Cortex of kidney (tissue), 1 donor: ENCODE measurements around the gene FIZ1.
"Not testable (repeated sequence)": the region's sequence is repeated elsewhere in the genome, so short reads cannot be mapped to it uniquely, and the experiment has no call there.

Experiments
- DNase-seq: peaks from one replicate; lab custom pipeline; 2025; lab: John Stamatoyannopoulos, UW

The FIZ1 gene

DNA sequence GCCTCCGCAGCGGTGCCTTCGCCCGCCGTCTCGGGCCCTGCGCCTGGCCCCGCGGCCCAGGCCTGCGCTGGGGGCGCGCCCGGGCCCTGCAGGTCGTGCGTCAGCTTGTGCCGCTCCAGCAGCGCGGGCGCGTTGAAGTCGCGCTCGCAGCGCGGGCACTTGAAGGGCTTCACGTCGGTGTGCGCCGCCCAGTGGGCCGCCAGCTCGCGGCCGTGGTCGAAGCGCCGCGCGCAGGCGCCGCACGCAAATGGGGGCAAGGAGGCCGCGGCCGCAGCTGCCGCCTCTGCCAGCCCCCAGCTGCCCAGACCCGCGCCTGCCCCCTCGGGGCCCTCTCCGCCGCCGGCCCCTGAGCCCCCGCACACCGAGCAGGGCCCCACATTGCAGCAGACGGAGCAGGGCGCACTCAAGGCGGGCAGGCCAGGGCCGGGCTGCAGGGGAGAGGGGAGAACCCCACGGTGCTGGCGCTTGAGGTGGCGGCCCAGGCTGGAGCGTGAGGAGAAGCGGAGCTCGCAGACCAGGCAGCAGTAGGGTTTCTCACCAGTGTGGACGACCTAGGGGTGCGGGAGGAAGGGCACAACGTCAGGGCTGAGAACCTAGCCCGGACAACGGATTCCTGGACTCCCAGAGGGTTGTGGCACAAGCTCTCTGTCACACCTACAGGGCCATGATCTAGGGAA, 6.1 kb downstream of the FIZ1 start:
- DNase-seq: no peak

GRCh38 chr19:55592391-55593090, 6.8 kb downstream of the FIZ1 start:
- DNase-seq: no peak

- no peak for DNase-seq
Measured at GRCh38 chr19:55591555-55591954, 7.8 kb downstream of the FIZ1 start.

DNA sequence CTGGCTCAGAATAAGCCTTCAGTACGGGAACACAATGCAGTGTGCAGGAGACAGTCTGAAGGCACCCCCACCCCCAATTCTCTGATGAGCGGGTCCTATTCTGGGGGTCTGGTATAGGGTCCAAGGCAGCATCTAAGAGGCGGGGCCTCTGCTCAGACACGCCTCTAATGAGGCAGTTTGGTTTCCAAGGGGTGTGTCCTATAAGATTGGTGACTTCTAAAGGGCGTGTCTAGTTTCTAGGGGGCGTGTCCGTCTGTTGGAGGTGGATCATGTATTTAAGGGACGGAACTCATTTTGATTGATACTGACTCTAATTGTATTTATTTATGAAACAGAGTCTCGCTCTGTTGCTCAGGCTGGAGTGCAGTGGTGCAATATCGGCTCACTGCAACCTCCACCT, 8.7 kb downstream of the FIZ1 start:
- no peak for DNase-seq

DNA sequence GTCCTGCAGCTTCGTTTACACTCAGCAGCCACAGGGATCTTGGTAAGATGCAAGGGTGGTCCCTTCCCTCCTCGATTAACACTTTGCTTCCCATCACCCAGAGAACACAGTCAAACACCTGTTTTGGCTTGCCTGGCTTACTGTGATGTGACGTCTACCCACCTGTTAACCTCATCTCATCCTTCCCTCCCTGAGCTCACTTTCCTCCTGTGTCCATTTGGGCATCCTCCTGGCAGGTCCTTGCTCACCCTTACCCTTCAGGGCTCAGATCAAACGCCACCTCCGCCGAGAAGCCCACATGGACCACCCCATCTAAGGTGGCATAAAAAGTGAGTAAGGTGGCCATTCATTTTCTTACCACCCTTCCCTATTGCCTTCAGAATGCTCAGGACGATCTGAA, 9.2 kb downstream of the FIZ1 start:
- DNase-seq: no peak

DNA sequence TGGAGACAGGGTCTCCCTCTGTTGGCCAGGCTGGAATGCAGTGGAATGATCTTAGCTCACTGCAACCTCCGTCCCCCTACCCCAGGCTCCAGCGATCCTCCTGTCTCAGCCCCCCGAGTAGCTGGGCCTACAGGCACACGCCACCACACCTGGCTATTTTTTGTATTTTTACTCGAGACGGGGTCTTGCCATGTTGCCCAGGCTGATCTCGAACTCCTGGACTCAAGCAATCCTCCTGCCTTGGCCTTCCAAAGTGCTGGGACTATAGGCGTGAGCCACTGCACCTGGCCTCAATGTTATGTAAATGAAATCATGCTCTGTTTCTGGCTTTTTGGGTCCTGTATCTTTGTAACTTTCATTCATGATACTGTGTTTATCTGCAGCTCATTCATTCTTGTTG, 10.6 kb downstream of the FIZ1 start:
- DNase-seq: no peak

GRCh38 chr19:55586976-55587668, 12.2 kb downstream of the FIZ1 start:
- DNase-seq: no peak

- DNase-seq: no peak
Measured at GRCh38 chr19:55585658-55586339, 13.5 kb downstream of the FIZ1 start.

GRCh38 chr19:55584871-55585270, 14.4 kb downstream of the FIZ1 start:
- no peak for DNase-seq

DNA sequence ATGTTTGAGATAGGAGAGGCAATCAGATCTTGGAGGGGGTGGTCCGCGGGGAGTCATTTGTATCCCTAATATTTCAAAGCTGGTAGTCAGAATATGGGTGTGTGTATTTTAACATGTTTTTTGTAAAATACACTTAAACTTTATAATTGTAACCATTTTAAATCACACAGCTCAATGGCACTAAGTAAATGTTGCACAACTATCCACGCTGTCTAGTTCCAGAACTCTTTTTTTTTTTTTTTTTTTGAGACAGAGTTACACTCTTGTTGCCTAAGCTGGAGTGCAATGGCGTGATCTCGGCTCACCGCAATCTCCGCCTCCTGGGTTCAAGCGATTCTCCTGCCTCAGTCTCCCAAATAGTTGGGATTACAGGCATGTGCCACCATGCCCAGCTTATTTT, 15.4 kb downstream of the FIZ1 start:
- DNase-seq: not testable (repeated sequence)

GRCh38 chr19:55582284-55582683, 17.0 kb downstream of the FIZ1 start:
- not testable (repeated sequence) for DNase-seq

GRCh38 chr19:55581823-55582223, 17.5 kb downstream of the FIZ1 start:
- no peak for DNase-seq

DNA sequence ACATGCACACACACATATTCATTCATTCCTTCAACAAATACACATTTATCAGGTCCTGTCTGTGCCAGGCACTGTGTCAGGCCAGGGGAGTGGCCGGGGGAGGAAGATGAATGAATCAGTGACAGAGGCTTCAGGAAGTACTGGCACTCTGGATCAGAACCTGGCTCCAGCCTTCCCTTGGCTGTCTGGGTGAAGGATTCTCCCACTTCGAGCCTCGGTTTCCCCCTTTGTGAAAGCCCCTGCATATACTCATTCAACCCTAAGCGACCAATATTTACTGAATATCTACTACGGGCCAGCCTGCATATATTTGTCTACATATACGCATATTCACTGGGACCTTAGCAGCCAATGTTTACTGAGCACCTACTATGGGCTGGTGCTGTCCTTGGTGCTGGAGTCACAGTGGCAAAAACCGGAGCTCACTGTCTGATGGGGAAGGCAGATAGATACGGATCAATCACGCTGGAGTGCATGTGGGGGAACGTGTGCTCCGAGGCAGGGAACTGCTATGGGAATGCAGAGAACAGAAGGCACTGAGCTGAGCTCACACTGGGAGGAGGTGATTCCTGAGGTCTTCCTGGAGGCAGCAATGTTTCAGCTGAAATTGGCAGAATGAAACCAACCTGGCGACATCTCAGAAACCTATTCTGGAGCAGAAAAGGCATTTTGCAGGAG, 18.0 kb downstream of the FIZ1 start:
- DNase-seq: no peak

- no peak for DNase-seq
Measured at GRCh38 chr19:55580628-55581144, 18.6 kb downstream of the FIZ1 start, which contains the start of gene ZNF579. TSS of gene ZNF579 (minus strand) at chr19:55580848. CDS start at chr19:55579639, 1,209 bp downstream.

DNA sequence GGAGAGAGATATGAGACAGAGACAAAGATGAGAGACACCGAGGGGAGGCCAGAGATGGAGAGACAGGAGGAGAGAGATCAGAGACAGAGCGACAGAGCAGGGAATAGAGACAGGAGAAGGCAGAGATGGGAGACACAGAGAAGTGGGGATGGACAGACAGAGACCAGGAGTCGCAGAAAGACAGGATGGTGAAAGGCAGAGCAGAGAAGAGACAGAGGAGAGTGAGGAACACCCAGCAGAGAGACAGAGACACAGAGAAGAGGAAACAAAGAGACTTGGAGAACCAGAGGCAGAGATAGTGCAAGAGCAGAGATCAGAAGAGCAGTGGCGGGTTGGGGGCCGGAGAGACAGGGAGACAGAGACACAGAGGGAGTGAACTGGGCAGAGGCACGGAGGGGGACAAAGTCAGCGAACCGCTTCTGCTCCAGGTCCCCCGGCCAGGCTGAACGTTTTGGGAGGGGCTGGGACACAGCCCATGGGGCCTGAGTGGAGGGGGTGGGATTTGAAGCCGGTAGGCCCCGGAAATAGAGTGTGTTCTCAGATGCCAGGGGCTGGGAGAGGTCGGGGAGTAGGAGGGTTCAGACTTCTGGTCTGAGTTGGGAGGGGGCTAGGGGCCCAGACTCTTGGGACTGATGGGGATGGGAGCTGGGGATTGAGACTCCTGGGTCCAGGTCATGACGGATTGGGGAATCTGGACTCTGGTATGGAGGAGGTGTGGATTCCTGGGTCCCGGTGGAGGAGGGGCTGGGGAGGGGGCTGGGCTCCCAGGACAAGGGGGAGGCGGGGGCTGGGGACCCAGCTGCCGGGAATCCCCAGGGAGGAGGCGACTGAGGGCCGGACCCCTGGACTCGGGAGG, 19.3 kb downstream of the FIZ1 start:
- DNase-seq: no peak

- no peak for DNase-seq
Measured at GRCh38 chr19:55578761-55579747, 20.3 kb downstream of the FIZ1 start.

DNA sequence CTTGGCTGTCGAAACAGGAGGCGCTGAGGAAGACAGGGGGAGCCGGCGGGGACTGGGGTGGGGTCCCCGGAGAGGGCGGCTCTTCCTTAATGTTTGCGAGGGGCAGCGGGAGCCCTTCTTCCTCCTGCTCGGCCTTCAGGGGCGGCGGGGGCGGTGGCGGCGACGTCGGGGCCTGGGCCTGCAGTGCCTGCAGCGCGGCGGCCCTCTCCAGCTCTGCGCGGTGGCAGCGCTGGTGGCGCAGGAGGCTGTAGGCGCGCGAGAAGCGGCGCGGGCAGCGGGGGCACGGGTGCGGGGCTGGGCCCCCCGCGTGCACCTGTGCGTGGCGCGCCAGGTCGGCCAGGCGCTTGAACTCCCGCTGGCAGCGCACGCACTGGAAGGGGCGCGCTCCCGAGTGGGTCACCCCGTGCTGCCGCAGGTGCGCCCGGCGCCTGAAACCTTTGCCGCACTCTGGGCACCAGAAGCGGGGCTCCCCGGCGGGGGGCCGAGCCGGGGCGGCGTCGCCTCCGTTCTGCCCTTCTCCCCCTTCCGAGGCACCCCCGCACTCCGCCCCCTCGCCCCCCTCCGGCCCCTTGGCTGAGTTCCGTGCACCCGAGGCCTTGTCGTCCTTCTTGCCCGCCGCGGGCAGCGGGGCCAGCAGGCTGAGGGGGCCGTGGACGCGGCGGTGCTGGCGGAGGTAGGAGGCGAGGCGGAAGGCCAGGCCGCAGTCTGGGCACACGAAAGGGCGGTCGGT, 21.1 kb downstream of the FIZ1 start:
- DNase-seq: no peak

- no peak for DNase-seq
Measured at GRCh38 chr19:55576746-55577145, 22.6 kb downstream of the FIZ1 start.

DNA sequence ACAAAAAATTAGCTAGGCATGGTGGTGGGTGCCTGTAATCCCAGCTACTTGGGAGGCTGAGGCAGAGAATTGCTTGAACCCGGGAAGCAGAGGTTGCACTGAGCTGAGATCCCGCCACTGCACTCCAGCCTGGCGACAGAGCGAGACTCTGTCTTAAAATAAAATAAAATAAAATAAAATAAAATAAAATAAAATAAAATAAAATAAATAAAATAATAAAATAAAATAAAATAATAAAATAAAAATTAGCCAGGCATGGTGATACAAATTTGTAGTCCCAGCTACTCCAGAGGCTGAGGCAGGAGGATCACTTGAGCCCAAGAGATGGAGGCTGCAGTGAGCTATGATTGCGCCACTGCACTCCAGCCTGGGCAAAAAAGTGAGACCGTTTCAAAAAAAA, 25.4 kb downstream of the FIZ1 start:
- DNase-seq: not testable (repeated sequence)
